Hematopoietic multipotent progenitor cell treated with erythropoietin and hydrocortisone succinate and interleukin-3 and kit ligand, for 6 days (in vitro differentiated cells): ENCODE measurements around the gene P2RY14.

Experiments used
- DNase-seq: peaks from one replicate; pipeline ENCODE4 v3.0.0-alpha.2; 2015

P2RY14 gene

DNA sequence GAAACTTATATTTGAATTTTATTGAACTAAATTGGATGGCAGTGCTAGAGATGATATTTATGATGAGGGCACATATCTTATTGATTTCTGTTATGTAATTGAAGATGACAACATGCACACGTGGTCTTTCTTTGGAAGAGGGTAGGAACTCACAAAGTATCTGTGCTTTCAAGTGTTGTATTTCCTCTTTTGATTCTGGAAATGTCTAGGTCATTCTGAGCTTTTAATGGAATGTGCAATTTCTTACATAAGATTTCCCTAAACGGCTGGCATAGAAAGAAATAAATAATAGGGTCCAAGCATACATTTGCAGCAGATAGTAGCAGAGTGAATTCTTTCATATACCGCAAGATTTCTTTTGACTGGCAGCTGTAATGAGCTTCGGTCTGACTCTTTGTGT is 65.2 kb downstream of the P2RY14 start:
- DNase-seq: no peak

DNA sequence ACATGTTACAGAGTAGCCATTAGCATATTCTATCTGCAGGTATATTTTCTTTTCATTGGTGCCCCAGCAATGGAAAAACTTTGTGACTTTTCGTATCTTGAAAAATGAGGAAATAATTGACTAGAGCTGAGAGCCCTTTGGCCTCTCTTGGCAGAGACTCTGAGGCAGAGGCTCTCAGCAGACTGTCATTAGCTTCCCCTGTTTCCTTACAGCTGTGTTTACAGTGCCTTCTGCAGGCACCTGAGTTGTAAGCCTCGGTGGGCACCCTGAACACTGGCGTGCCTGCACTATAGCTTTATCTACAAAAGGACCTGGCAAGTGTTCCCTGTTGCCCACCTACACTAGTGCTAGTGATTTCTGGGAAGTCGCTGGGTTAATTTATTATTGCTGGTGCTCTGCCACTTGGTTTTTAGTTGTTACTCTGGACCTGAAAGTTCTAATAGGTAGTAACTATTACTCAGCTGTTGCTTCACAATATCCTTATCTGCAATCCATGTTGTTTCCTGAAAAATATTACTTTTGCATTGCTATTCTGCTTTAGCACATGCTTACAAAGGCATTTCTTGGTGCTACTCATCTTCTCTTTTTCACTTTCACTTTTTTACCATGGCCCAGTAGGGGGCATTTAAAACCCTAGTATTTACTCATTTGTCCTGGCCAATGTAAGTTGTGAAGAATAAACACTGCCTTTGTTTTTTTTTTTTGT is 67.5 kb downstream of the P2RY14 start:
- DNase-seq: peak; percentile 49

DNA sequence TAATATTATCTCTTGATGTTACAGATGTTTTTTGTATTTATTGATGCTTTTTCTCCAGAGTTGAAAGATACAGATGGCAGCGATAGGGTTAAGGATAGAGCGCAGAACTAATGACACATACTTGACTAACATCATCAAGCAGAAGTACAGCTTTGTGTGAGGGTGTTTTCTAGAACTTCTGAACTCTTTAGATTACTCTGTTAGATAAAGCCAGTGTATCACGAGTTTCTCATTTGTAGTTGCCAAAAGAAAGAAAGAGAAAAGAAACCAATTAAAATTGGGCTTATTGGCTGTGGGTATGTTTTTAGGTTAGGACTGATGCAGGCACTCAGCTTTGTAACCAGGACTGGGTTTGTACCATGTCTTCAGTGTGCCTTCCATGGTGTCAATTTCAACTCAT is 68.7 kb downstream of the P2RY14 start:
- DNase-seq: peak; percentile 13

DNA sequence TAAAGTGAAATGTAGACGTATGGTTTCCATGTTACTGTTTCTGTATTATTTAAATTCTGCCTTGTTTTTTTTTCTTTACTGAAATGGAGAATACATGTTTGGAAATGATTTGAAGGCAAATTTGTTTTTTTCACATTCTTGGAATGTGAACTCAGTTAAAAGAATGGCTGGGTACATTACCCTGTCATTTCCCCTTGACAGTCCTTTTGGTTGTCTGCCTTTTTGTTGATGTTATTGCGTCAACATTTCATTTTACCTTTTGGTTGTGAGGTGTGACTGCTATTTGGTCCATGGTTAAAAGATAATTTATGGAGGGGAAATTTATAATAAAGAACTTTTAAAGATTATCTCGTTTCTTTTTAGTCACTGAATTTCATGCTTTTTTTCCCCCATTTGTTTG is 72.1 kb downstream of the P2RY14 start:
- DNase-seq: no peak

DNA sequence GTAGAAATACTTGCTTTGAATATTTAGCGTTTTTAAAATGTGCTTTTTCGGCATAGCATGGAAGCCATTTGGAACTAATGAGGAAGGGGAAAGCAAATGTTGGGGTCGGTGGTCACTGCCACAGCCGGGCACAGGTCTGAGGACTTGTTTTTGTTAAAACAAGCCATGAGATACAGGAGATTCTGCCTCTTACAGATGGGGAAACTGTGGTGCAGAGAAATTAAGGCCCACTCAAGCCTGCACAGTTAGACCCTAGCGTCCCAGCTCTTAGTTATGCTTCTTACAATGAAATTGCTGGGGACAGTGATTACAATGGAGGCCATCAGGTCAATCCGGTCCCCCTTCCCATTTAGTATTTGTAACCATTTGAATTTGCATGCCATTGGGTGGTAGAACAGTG is 72.9 kb downstream of the P2RY14 start:
- no peak for DNase-seq

DNA sequence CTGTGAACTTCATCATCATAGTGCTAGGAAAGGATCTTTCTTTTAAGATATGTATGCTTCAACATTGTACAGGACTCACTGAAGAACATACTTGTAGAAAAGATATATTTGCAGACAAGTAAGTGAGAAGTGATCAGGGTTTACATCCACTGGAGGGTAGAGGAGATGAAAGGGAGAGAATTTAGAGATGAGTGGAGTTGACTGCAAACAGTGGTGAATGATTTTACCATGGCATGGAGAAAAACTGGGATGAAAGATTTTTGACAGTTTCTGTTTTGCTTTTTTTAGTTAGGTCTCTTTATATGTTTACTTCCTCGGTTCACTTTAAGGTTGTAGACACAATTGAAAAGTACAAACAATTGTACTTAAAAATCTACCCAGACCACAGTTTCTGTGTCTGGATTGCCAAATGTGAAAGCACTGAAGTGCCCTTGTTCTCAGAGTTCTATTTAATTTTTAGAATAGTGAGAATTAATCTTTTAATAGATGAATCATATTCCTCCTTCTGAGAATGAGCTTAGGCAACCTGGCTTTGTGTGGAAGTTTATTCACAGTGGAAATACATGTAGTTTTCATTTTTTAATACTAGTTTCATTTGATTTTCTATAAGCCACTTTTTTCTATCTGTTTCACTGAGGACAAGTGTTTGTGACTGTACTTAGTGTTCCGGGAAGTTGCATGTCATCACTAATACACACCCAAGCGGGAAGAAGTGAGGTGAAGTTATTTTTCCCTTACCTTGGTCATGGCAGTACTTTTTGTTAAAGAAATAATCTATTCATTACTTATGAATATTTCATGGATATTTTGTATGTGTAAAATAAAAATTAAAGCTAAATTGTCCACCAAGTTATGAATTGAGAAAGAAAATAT is 73.6 kb downstream of the P2RY14 start:
- DNase-seq: no peak

DNA sequence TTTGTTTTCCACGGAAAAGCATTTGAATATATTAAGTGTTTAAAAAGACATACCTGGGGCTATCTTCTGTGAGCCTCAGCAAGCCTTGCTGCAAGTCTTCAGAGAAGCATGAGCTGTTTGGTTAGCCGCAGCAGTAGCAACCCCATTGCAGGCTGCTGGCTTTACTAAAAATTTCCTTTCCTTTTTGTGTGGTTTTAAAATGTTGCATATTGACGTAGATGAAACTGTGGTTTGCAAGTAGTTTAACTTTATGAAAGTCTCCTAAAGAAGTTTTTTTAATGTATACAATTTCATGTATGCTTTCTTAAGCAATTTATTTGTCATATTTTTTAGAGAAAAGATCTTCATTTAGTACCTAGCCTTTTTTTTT is 75.3 kb downstream of the P2RY14 start, which contains the start of gene GPR171:
GPR171 (minus strand) TSS at position 166 of the 370 bp plus-strand sequence. CDS start 3,830 bp downstream, outside the sequence.
- DNase-seq: no peak

DNA sequence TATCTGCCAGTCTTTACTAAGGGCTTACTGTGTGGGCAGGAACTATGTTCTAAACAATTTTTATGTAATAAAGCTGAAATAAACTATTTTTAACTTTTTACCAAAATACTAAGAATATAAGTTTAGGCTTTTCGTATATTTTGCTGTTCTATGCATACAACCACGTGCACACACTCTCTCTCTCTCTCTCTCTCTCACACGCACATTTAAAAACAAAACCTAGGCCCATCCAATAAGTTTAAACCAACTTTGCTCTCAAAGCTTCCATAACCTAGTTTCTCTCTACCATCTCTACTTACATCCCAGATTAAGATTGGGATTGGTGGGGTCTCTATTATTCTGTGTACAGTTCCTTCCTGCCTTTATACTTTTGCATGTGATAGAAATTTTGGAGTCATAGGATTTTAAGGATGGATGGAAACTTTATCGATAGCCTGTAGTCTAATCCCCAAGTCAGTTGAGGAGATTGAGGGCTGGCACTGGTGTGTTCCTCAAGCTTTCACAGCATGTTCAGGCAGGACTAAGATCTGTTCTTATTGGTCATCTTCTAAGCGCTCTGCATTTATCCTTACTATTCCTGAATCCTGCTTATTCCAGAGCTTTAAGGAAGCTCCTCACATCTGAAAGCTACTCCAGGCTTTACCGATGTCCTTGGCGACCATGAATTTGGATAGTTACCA is 77.2 kb downstream of the P2RY14 start:
- DNase-seq: no peak

DNA sequence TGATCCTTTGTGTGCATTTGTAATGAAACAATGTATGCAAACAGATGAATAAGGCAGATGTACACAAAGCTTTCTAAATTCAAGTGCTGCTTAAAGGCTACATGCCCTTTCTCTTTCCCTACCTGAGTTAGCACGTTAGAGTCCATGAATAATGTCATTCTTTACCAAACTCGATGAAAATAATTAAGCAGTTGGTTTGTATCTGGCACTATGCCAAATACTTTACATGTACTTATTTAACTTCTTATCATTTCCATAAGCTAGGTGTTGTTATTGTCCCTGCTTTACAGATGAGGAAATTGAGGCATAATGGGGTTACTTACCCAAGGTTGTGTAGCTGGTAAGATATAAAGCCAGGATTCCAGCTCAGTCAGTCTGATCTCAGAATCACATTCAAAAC is 77.8 kb downstream of the P2RY14 start:
- DNase-seq: no peak

DNA sequence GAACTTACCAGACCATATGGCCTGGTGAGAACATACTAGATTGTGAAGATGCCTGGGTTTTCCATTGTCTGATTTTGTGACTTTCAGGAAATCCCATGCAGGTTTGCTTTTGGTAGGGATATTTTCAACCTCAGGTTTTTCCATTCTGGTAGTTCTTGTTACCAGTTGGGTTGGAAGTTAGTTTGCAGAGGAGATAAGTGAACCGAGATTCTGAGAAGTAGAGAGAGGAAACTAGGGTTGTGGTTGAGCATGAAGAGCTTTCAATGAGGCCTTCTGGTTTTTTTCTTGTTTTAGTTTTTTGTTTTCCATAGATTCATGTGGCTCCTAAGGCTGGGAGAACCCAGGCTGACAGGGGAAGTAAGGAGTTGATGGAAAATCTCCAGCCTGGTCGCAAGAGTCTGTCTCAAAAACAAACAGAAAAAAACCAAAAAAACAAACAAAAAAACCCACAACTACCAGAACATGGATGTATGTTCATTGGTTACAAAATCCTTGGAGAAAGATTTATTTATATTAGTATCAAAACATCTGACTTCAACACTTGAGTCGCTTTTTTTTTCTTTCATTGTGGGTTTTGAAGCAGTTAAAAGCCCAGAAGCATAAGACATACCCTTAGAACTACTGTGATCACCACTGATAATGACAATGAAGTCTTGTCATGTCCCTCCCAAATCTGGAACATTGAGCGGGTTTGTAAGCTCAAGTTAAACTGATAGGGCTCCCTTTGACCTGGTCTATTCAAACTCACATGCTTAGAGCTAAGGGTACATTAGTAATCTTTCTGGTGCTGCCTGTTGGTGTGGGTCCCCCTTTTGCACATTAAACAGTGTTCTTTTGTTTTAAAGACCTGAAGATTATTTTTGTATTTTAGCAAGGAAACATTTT is 78.5 kb downstream of the P2RY14 start:
- peak; percentile 24 for DNase-seq

DNA sequence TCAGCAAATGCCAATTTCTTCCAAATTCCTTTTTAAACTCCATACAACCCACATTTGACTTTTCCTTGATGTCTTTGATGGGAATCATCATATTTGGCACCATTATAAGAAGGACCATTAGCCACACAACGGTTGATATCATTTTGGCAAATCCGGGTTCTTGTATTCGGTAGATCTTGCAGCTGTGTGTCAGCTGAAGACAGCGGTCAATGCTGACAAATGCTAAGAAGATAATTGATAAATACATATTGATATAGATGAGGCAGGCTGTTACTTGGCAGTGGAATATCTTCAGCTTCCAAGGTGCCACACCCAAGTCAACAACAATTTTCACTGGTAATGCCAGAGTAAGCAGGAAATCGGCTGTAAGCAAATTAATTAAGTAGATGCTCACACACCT is 79.5 kb downstream of the P2RY14 start:
- no peak for DNase-seq

DNA sequence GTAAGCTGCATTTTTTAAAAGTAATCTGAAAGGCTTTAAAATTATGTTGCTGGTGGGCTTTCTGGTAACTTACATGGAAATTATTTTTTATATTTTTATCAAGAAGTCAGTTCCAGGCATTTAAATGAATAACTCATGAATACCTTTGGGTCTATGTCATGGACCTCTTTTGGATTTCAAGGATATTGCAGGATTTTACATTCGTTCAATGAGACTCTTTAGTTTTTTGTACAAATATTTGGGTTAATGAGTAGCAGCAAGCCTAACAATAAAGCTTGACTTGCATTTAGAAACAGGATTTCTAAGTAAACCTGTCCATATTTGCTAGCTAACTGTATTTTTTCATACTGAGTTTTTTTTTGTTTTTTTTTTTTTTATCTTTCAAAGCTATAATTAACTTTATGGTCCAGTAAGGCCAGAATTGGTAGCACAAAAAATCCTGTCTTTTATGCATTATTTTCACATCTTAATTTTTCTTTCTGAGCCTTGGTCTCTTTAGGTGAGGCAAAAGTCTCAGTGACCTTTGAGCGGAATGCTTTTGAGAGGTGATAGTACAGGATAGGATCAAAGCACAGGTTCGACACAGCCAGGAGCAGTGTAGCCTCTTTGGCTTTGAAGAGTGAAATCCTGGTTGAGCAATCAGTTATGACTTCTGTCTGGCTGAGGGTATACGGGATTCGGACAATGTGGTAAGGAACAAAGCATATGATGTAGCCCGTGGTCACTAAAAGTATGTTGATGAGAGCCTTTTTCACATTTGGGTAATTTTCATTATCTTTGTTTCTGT is 80.2 kb downstream of the P2RY14 start:
- DNase-seq: no peak

DNA sequence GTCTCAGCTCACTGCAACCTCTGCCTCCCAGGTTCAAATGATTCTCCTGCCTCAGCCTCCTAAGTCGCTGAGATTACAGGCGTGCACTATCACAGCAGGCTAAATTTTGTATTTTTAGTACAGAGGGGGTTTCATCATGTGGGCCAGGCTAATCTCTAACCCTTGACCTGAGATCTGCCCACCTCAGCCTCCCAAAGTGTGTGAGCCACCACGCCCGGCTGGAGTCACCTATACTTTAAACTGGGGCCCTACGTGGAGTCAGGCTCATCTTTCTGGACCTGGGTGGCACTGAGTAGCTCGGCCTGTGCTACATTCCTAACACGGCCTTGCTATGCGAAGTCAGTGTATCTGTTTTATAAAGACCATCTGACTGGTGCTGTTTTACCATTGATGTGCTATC is 81.1 kb downstream of the P2RY14 start:
- no peak for DNase-seq

DNA sequence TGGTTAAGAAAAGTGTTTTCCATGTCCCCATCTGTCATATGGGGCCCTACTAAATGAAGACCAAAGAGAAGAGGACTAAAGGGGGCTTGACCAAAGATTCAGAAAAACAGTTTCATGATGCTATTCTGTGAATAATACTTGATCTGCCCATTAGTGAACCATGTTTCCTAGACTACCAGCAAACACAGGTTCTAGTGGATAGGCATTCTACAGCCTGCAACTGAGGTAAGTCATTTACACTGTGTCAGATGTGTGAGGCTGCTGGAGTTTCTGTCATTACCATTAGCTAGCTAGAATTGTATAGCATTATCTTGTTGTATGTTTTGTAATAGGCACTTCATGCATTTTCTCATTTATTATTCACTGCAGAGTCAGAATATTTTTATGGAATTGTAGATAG is 81.9 kb downstream of the P2RY14 start:
- DNase-seq: no peak

DNA sequence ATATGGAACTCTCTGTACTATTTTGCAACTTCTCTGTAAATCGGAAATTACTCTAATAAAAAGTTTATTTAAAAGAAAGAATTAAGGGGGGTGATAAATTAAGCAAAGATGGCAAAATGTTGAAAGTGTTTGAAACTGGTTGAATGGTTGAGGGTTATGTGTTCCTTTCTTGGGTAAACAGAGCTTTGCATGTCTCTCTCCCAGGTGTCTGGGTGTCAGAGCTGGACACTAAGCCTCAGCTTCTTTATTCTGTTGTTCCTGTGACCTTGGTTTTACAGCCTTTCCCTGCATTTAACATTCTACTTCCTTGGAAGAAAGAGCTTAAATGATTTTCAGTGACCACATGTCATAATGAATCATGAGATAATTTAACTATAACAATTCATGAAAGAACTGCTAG is 82.5 kb downstream of the P2RY14 start:
- no peak for DNase-seq

DNA sequence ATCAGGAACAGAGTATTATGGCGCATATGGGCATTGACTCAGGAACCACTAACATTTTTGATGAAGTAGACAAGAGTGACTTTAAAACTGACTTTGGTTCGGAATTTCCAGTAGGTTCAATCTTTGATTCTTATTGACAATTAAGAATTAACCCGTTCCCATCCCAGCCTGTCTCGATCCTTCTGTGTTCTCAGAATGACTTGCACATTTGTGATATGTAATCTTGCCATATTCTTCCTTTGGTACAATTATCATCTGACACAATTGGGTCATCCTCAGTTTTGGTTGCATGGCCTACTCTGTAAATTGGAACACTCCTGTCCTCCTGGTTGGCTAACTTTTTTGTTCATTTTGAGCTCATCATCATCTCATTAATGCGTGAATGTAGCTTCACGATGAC is 85.8 kb downstream of the P2RY14 start:
- no peak for DNase-seq

DNA sequence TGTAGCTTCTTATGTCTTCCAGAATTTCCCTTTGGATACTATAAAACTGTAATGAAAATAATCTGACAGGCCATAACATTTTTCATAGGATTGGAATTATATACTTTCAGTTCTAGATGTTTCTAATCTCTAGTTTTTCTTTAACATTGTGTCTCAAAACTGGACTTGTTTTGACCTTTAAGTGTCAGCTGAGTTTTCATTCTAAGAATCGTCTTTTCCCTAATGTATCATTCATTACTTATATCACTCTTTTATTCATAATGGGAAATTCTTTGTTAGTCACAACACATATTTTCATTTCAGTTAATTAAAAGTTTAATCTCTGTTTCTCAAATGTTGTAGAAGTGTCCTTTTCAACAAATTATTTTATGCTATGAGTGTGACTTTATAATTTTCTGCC is 87.2 kb downstream of the P2RY14 start:
- no peak for DNase-seq

DNA sequence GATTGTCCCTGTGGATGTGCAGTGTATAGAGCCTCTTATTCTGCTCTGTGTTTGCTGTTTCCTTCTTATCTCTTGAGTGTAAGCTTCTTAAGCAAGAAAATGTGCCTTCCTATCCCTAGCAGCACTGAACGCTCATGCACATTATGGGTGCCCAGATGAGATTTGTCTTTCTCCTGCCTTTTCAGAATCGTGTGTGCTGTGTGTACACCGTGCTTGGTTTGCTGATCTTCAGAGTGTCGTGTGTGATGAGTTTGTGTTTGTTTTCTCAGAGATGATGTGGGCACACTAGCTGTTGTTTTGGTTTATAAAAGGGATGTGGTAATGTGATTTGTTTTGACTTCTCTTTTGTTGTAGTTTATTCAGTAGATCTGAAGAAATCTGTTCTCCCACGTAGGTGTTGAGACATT is 95.1 kb downstream of the P2RY14 start:
- no peak for DNase-seq

DNA sequence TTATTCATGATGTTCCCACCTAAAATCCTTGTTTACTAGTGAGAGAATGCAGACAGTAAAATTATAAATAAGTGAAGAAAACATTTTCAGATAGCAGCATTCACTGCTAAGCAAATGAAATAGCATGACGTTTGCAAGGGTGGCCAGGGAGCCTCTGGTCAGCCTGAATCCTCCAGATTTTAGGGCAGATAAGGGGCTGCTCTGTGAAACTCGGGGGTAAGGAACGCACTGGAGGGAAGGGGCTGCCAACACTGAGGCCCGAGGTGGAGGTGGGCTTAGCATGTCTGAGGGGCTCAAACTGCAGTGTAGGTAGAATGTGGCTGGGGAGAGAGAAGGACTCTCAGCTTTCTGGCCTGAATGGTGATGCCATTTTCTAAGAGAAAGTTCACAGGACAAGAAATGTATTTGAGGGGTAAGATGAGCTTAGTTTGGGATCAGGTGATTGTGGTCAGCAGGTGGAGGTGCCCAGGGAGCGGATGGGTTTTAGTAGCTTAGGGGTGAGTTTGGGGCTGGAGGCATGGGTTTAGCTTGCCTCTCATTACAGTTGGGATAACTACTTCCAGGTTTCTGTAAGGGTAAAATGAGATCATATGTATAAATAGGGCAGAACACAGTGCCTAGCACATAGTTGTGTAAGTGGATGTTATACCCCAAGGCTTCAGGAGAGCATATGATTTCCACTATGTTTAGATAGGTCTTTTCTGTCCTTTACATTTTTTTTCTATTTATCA is 95.8 kb downstream of the P2RY14 start:
- DNase-seq: no peak

DNA sequence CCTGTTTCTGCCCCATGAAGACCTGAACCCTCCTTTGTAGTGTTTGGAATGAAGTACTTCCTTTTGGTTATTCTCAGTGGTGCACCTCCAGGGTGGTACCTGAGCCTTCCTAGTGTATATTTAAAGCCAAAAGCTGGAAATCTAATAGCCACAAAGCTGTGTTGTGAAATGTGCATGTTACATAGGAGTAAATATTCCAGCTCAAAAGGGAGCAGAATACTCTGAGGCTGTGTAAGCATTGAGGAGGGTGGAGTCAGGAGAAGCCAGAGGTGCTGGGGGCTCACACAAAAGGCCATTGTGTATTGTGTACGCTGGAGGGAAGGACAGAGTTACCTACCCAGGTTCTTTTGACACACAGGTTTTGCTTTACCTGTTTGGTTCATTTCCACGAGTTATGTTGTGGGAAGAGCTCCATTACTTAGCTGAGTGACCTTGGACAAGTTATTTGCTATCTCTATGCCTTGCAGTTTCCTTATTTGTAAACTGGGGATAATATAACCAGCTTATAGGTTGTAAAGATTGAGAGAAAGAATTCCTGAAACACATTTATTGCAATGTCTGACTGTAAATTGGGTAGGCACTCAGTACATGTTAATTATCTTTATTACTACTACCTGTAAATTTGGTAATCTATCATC is 100.0 kb downstream of the P2RY14 start:
- DNase-seq: no peak

DNA sequence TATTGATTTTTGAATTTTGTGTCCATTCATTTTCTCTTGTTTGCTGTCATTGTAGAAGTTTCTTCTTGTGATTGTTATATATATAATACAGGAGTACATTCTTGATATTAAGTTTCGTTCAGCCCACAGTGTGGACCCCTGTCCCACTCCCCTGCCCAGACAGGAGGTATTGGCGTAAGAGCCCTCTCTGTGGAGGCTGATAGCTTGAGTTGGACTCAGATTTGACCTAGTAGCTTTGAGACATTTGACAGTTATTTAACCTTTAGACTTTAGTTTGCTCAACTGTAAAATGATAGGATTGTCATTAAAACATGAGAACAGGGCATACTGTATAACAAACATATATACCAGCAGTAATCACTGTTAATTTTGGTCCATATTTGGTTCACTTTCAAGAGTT is 102.4 kb downstream of the P2RY14 start:
- DNase-seq: no peak
